ENCODE data around the gene NUMBL. TPM values are rescaled to one million over a fixed set of nuclear protein-coding genes. Genes with fewer than 3 reads are reported as not detected.

The NUMBL gene
- total RNA-seq, 1 donor from 2014 or later = 7.1 TPM

- intact Hi-C loops (cut with micrococcal nuclease) = loop anchor here (2.0 kb wide), 1 partner anchor 87 kb away; no protein-coding TSS in a partner anchor
Measured at GRCh38 chr19:40691421-40692211, 1.2 kb upstream of the NUMBL start.

- intact Hi-C loops (cut with micrococcal nuclease) = loop anchor here (1.0 to 2.0 kb wide), 11 partner anchors 24 to 706 kb away; partner anchors contain the start of genes ACTMAP, BCKDHA, EXOSC5 and RAB4B
Measured at GRCh38 chr19:40690693-40691420, 406 bp upstream of the NUMBL start.

- intact Hi-C loops (cut with micrococcal nuclease) = loop anchor here (1.0 to 2.0 kb wide), 11 partner anchors 26 to 708 kb away; partner anchors contain the start of genes ACTMAP, BCKDHA, EXOSC5 and RAB4B
Measured at GRCh38 chr19:40689339-40690049, 957 bp downstream of the NUMBL start.

- intact Hi-C loops (cut with micrococcal nuclease) = no loop called here
Measured at GRCh38 chr19:40688987-40689338, 1.5 kb downstream of the NUMBL start.

GRCh38 chr19:40688309-40688708, 2.1 kb downstream of the NUMBL start:
- intact Hi-C loops (cut with micrococcal nuclease) = no loop called here

- intact Hi-C loops (cut with micrococcal nuclease) = no loop called here
Measured at GRCh38 chr19:40687525-40688016, 2.9 kb downstream of the NUMBL start.

- intact Hi-C loops (cut with micrococcal nuclease) = no loop called here
Measured at GRCh38 chr19:40686882-40687524, 3.4 kb downstream of the NUMBL start.

- intact Hi-C loops (cut with micrococcal nuclease) = no loop called here
Measured at GRCh38 chr19:40685563-40685962, 4.9 kb downstream of the NUMBL start.

GRCh38 chr19:40685016-40685526, 5.4 kb downstream of the NUMBL start:
- intact Hi-C loops (cut with micrococcal nuclease) = no loop called here

GRCh38 chr19:40684280-40684679, 6.2 kb downstream of the NUMBL start:
- intact Hi-C loops (cut with micrococcal nuclease) = no loop called here

GRCh38 chr19:40683437-40683836, 7.0 kb downstream of the NUMBL start:
- intact Hi-C loops (cut with micrococcal nuclease) = no loop called here

GRCh38 chr19:40682431-40682964, 8.0 kb downstream of the NUMBL start:
- intact Hi-C loops (cut with micrococcal nuclease) = no loop called here

GRCh38 chr19:40681039-40681438, 9.4 kb downstream of the NUMBL start:
- intact Hi-C loops (cut with micrococcal nuclease) = no loop called here

- intact Hi-C loops (cut with micrococcal nuclease) = no loop called here
Measured at GRCh38 chr19:40677156-40677555, 13.3 kb downstream of the NUMBL start.

GRCh38 chr19:40674291-40674690, 16.2 kb downstream of the NUMBL start:
- intact Hi-C loops (cut with micrococcal nuclease) = no loop called here

GRCh38 chr19:40673397-40673796, 17.1 kb downstream of the NUMBL start:
- intact Hi-C loops (cut with micrococcal nuclease) = no loop called here

- intact Hi-C loops (cut with micrococcal nuclease) = no loop called here
Measured at GRCh38 chr19:40672573-40673299, 17.7 kb downstream of the NUMBL start.

- intact Hi-C loops (cut with micrococcal nuclease) = no loop called here
Measured at GRCh38 chr19:40672038-40672437, 18.4 kb downstream of the NUMBL start.

- intact Hi-C loops (cut with micrococcal nuclease) = no loop called here
Measured at GRCh38 chr19:40671404-40671803, 19.0 kb downstream of the NUMBL start.

All from T-helper 1 cell treated with Interleukin-12 subunit alpha and Interleukin-12 subunit beta and Interleukin-4 antibody, amounts not matched to agents 30 ng/mL and 1 ng/mL, for 36 hours (primary cell).